Vagina (tissue), 2 donors: ENCODE data around the gene TUBB1.

Experiments used
- POLR2A ChIP-seq, 2 donors: fragments of 450-650 bp; IDR thresholded peaks; one replicate each; pipeline ENCODE4 v1.6.1; 2017; ENCODE audit warnings: antibody characterized with exemption in 2 of 2, mild to moderate bottlenecking in 2 of 2, moderate library complexity in 2 of 2
- POLR2AphosphoS5 ChIP-seq, 2 donors: sonication (generic); formaldehyde crosslinking; IDR thresholded peaks; one replicate each; pipeline ENCODE4 v1.9.0; 2017; ENCODE audit warnings: antibody characterized with exemption in 2 of 2, mild to moderate bottlenecking in 2 of 2, low read depth in 1 of 2; ENCODE audit not compliant: insufficient read depth in 1 of 2
- TF ChIP-seq, protein P1 (sequence below), 3 experiments: fragments of 450-650 bp in 2 of 3; fragments of 200-600 bp in 1 of 3; sonication (generic) in 1 of 3; IDR thresholded peaks; one replicate each; pipeline ENCODE4 v1.5.1; 2017 to 2019; ENCODE audit warnings: antibody characterized with exemption in 3 of 3, mild to moderate bottlenecking in 2 of 3, moderate library complexity in 2 of 3

DNA sequence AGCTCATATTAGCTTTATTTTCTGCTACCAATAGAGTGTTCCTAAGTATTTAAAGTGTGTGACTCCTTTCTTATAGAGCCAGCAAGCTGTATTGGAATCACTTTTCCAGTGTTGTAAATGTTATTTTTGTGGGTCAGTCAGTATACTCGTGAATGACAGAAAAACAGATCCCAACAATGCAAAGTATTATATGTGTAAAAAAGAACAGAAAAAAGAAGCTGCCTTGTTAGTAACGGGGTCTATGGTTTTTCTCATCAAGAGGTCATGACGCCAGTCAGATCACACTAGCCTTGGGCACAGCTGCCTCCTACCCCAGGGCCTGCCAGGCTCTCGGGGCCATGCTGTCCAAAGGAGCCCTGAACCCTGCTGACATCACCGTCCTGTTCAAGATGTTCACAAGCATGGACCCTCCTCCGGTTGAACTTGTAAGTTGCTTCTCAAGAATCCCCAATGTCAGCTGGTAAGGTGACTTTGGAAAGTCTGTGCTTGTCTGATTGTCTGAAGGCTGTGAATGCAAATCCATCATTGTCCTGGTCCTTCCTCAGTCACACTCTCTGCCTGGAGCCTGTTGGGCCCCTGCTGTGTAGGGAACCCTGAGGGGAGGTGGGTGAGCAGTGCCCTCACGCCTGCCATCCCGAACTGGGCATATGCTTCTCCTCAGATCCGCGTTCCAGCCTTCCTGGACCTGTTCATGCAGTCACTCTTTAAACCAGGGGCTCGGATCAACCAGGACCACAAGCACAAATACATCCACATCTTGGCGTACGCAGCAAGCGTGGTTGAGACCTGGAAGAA is 28.4 kb upstream of the TUBB1 start:
- TF ChIP-seq POLR2A (IDR thresholded peaks at IDR 0.05) (no peak), POLR2AphosphoS5 (IDR thresholded peaks at IDR 0.05; ENCODE audit: insufficient read depth in 1 of 2, low read depth in 1 of 2) (no peak)
- TF ChIP-seq, protein P1, sequence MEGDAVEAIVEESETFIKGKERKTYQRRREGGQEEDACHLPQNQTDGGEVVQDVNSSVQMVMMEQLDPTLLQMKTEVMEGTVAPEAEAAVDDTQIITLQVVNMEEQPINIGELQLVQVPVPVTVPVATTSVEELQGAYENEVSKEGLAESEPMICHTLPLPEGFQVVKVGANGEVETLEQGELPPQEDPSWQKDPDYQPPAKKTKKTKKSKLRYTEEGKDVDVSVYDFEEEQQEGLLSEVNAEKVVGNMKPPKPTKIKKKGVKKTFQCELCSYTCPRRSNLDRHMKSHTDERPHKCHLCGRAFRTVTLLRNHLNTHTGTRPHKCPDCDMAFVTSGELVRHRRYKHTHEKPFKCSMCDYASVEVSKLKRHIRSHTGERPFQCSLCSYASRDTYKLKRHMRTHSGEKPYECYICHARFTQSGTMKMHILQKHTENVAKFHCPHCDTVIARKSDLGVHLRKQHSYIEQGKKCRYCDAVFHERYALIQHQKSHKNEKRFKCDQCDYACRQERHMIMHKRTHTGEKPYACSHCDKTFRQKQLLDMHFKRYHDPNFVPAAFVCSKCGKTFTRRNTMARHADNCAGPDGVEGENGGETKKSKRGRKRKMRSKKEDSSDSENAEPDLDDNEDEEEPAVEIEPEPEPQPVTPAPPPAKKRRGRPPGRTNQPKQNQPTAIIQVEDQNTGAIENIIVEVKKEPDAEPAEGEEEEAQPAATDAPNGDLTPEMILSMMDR (IDR thresholded peaks at IDR 0.05), result no peak
